HG03196 (cell line): Measurements from ENCODE around the gene VWF.

Experiments used
- ATAC-seq: cut with Tn5 transposase; IDR thresholded peaks from one replicate; pipeline ENCODE4 v1.9.1; 2021; ENCODE audit not compliant: unreplicated experiment

Gene VWF

GRCh38 chr12:6080149-6081045, 44.1 kb downstream of the VWF start:
- ATAC-seq, result no peak

- ATAC-seq, result no peak
Measured at GRCh38 chr12:6078398-6079096, 45.9 kb downstream of the VWF start.

- no peak for ATAC-seq
Measured at GRCh38 chr12:6077692-6078083, 46.8 kb downstream of the VWF start.

- ATAC-seq, result no peak
Measured at GRCh38 chr12:6076776-6077691, 47.4 kb downstream of the VWF start.

GRCh38 chr12:6076346-6076745, 48.1 kb downstream of the VWF start:
- no peak for ATAC-seq

- no peak for ATAC-seq
Measured at GRCh38 chr12:6074979-6075585, 49.4 kb downstream of the VWF start.

- no peak for ATAC-seq
Measured at GRCh38 chr12:6074427-6074826, 50.0 kb downstream of the VWF start.

GRCh38 chr12:6073426-6073825, 51.0 kb downstream of the VWF start:
- ATAC-seq, result no peak

- no peak for ATAC-seq
Measured at GRCh38 chr12:6072302-6072752, 52.1 kb downstream of the VWF start.

- ATAC-seq, result no peak
Measured at GRCh38 chr12:6071589-6071988, 52.9 kb downstream of the VWF start.

GRCh38 chr12:6070472-6071257, 53.8 kb downstream of the VWF start:
- no peak for ATAC-seq

GRCh38 chr12:6069437-6070093, 54.9 kb downstream of the VWF start:
- no peak for ATAC-seq

GRCh38 chr12:6068227-6068626, 56.2 kb downstream of the VWF start:
- no peak for ATAC-seq

GRCh38 chr12:6067152-6067916, 57.1 kb downstream of the VWF start:
- no peak for ATAC-seq

GRCh38 chr12:6066651-6067050, 57.8 kb downstream of the VWF start:
- ATAC-seq, result no peak

GRCh38 chr12:6065863-6066199, 58.6 kb downstream of the VWF start:
- ATAC-seq, result no peak

- ATAC-seq, result no peak
Measured at GRCh38 chr12:6065131-6065862, 59.2 kb downstream of the VWF start.
